Stimulated activated CD4-positive, alpha-beta T cell treated with anti-CD3 and anti-CD28 coated beads, Interleukin-4, amount 100 ng/mL, for 24 hours (primary cell): ENCODE measurements around the gene RAB3B.

ENCODE experiments used
- DNase-seq: peaks from one replicate; pipeline ENCODE4 v3.0.0-alpha.2; 2020

Gene RAB3B

DNA sequence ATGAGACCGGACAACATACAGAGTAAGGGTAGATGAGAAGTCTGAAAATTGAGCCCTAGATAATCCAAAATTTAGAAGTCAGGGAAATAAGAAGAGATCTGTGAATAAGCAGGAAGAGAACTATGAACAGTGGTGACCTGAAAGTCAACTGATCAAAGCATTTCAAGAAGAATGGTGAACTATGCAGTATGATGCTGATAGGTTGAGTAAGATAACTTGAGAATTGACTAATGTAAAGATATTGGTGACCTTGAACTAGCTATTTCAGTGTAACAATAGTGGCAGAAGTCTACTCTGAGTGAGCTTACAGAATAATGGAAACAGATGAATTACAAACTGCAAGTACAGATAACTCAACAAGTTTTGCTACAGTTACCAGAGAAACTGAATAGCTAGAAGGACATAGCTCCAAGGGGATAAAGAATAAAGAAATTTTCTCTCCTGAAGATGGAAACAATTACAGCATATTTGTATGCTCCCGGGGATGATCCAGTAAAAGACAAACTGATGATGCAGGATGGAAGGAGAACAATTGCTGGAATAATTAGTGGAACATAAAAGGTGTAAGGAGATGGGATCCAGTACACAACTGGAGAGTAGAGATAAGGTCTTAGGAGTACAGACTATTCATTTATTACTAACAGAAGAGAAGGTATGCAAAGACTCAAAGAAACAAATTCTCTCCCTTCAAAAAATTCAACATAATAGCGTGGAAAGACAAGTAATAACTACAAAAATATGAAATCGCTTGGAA is 122.8 kb downstream of the RAB3B start:
- DNase-seq = no peak

DNA sequence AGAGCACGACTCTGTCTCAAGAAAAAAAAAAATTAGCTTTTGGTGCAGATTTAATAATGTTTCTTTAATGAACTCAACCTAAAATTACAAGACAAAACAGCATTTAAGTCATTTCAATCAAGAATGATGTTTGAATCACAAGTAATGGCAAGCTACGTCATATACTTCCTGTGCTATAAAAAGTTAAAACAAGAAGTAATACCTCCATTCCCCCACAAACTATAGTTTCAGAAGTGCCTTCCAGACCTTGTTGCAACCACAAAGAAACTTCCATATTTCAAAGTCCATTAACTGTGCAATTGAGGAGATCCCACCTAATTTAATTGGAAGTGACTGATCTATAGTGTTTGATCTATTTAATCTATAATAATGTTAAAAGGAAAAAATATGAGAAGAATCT is 127.1 kb downstream of the RAB3B start:
- no peak for DNase-seq

GRCh38 chr1:51861669-51862068 is 128.8 kb downstream of the RAB3B start:
- DNase-seq = no peak

- no peak for DNase-seq
Observed at GRCh38 chr1:51859735-51860134, 130.8 kb downstream of the RAB3B start.

- no peak for DNase-seq
Observed at GRCh38 chr1:51859333-51859732, 131.2 kb downstream of the RAB3B start.

- no peak for DNase-seq
Observed at GRCh38 chr1:51858892-51859291, 131.6 kb downstream of the RAB3B start.
